Trophoblast cell (in vitro differentiated cells and primary cell): ENCODE results near the gene ARL2BP.

Experiments used
- DNase-seq, 2 donors: peaks; one replicate each; pipeline ENCODE4 v3.0.0-alpha.2; 2016
- H2AFZ ChIP-seq: 2 replicates; pipeline ENCODE4 v1.6.1; 2013; ENCODE audit warnings: low read length, moderate library complexity, mild to moderate bottlenecking; ENCODE audit not compliant: insufficient read depth, poor library complexity
- H2AK5ac ChIP-seq: 2 replicates; pipeline ENCODE4 v1.6.1; 2013; ENCODE audit warnings: mild to moderate bottlenecking, low read length
- H2BK120ac ChIP-seq: 2 replicates; pipeline ENCODE4 v1.6.1; 2013; ENCODE audit warnings: low read length, mild to moderate bottlenecking, moderate library complexity; ENCODE audit not compliant: insufficient read depth, poor library complexity
- H2BK12ac ChIP-seq: 2 replicates; pipeline ENCODE4 v1.6.1; 2013; ENCODE audit warnings: mild to moderate bottlenecking, low read length, moderate library complexity
- H2BK5ac ChIP-seq: 2 replicates; pipeline ENCODE4 v1.6.1; 2013; ENCODE audit warnings: low read length, low read depth, moderate library complexity, mild to moderate bottlenecking; ENCODE audit not compliant: poor library complexity
- H3K14ac ChIP-seq: 2 replicates; pipeline ENCODE4 v1.6.1; 2013; ENCODE audit warnings: mild to moderate bottlenecking, low read length
- H3K18ac ChIP-seq: 2 replicates; pipeline ENCODE4 v1.6.1; 2013; ENCODE audit warnings: mild to moderate bottlenecking, low read length
- H3K23ac ChIP-seq: 2 replicates; pipeline ENCODE4 v1.6.1; 2013; ENCODE audit warnings: low read length
- H3K27ac ChIP-seq: 2 replicates; pipeline ENCODE4 v1.5.1; 2013; ENCODE audit warnings: low read depth, mild to moderate bottlenecking, inconsistent platforms, low read length, moderate library complexity
- H3K27me3 ChIP-seq: 2 replicates; pipeline ENCODE4 v1.6.1; 2013; ENCODE audit warnings: inconsistent platforms, mild to moderate bottlenecking, low read length, moderate library complexity; ENCODE audit not compliant: insufficient read depth
- H3K36me3 ChIP-seq, 2 experiments: 1 replicate in 1 of 2; 2 replicates in 1 of 2; pipeline ENCODE4 v1.6.1; 2013; ENCODE audit warnings: low read length in 2 of 2, mild to moderate bottlenecking in 2 of 2, moderate library complexity in 1 of 2; ENCODE audit not compliant: insufficient read depth in 2 of 2, control insufficient read depth in 1 of 2
- H3K4ac ChIP-seq: 2 replicates; pipeline ENCODE4 v1.6.1; 2013; ENCODE audit warnings: low read depth, mild to moderate bottlenecking, low read length, moderate library complexity
- H3K4me1 ChIP-seq, 2 experiments: 1 replicate in 1 of 2; 2 replicates in 1 of 2; pipeline ENCODE4 v1.6.1; 2013; ENCODE audit warnings: low read length in 2 of 2, mild to moderate bottlenecking in 2 of 2, moderate library complexity in 1 of 2; ENCODE audit not compliant: insufficient read depth in 2 of 2, control insufficient read depth in 1 of 2
- H3K4me2 ChIP-seq: 2 replicates; pipeline ENCODE4 v1.6.1; 2013; ENCODE audit warnings: inconsistent platforms, mild to moderate bottlenecking, low read length, moderate library complexity
- H3K4me3 ChIP-seq: 2 replicates; pipeline ENCODE4 v1.5.1; 2013; ENCODE audit warnings: mild to moderate bottlenecking, low read depth, low read length, inconsistent platforms
- H3K79me1 ChIP-seq: one replicate; pipeline ENCODE4 v1.6.1; 2013; ENCODE audit warnings: low read length
- H3K79me2 ChIP-seq: 2 replicates; pipeline ENCODE4 v1.6.1; 2013; ENCODE audit warnings: low read length, mild to moderate bottlenecking; ENCODE audit not compliant: control insufficient read depth, insufficient read depth, poor library complexity
- H3K9ac ChIP-seq: 2 replicates; pipeline ENCODE4 v1.6.1; 2013; ENCODE audit warnings: mild to moderate bottlenecking, low read length
- H3K9me3 ChIP-seq: 2 replicates; pipeline ENCODE4 v1.6.1; 2013; ENCODE audit warnings: low read depth, mild to moderate bottlenecking, control low read depth, inconsistent platforms, low read length; ENCODE audit not compliant: insufficient read depth
- H4K12ac ChIP-seq: 2 replicates; pipeline ENCODE4 v1.6.1; 2013; ENCODE audit warnings: low read depth, mild to moderate bottlenecking, low read length, moderate library complexity
- H4K8ac ChIP-seq: 2 replicates; pipeline ENCODE4 v1.6.1; 2013; ENCODE audit warnings: low read depth, mild to moderate bottlenecking, low read length, moderate library complexity
- H4K91ac ChIP-seq: one replicate; pipeline ENCODE4 v1.6.1; 2013; ENCODE audit warnings: low read depth, mild to moderate bottlenecking, low read length, moderate library complexity
- WGBS: extraction: QIAGEN DNeasy Blood & Tissue Kit; methylation state at CpG from one replicate; pipeline ENCODE4 v1.1.7; 2013; ENCODE audit warnings: missing lambda C conversion rate; ENCODE audit not compliant: insufficient read length, insufficient coverage; ENCODE audit errors: extremely low coverage; 5-methylcytosine and 5-hydroxymethylcytosine counted together

Gene ARL2BP

DNA sequence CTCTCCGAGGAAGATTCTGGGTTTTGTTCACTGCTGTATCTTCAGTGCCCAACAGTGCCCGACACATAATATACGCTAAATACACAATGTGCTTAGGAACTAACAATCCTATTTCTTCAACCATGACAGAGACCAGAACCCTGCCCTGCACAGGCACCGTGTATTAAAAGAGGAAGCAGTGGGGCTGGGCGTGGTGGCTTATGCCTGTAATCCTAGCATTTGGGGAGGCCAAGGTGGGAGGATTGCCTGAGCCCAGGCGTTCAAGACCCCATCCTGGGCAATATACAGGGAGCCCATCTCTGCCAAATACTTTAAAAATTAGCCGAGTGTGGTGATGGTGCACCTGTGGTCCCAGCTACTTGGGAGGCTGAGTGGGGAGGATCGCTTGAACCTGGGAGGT, 19.3 kb downstream of the ARL2BP start:
- Histone ChIP-seq H2AK5ac (no peak overlapping the region), H2AFZ (no peak overlapping the region), H3K79me1 (peaks cover 4% of the 10 kb centered on the region), H3K27me3 (no peaks in the 10 kb centered on the region), H4K91ac (no peak overlapping the region), H3K23ac (no peak overlapping the region), H3K9me3 (no peaks in the 10 kb centered on the region), H3K9ac (no peak overlapping the region), H3K4me3 (no peak overlapping the region), H3K79me2 (no peaks in the 10 kb centered on the region), H3K4me2 (no peak overlapping the region), H2BK5ac (no peak overlapping the region), H3K36me3 (no peaks in the 10 kb centered on the region), H4K12ac (no peak overlapping the region), H3K18ac (no peak overlapping the region), H3K27ac (no peak overlapping the region), H2BK12ac (no peak overlapping the region), H2BK120ac (no peak overlapping the region), H3K4me1 (peaks cover 13 to 14% of the 10 kb centered on the region in 2 experiments), H3K4ac (no peak overlapping the region), H4K8ac (no peak overlapping the region), H3K14ac (no peak overlapping the region)
- no CpG with 5 or more reads among the region's 8 CpGs for WGBS
- no peak for DNase-seq

DNA sequence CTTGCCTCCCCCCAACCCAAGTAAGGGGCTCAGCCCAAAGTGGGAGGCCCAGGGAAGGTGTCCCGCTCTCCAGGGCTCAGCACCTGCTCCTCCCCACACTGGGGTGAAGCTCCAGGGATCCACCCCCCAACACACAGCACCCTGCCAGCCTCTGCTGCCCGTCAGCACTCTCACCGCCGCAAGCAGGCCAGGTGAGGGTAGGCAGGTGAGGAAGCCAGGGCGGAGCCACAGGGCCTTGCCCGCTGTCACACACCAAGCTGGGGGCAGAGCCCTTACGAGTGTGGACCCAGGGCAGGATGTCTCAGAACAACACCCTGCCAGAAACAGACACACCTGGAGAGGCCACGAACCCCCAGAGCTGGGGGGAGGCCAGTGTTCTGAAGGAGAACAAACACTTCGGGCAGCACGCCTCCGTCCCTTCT, 19.9 kb downstream of the ARL2BP start:
- WGBS = no CpG with 5 or more reads among the region's 11 CpGs

DNA sequence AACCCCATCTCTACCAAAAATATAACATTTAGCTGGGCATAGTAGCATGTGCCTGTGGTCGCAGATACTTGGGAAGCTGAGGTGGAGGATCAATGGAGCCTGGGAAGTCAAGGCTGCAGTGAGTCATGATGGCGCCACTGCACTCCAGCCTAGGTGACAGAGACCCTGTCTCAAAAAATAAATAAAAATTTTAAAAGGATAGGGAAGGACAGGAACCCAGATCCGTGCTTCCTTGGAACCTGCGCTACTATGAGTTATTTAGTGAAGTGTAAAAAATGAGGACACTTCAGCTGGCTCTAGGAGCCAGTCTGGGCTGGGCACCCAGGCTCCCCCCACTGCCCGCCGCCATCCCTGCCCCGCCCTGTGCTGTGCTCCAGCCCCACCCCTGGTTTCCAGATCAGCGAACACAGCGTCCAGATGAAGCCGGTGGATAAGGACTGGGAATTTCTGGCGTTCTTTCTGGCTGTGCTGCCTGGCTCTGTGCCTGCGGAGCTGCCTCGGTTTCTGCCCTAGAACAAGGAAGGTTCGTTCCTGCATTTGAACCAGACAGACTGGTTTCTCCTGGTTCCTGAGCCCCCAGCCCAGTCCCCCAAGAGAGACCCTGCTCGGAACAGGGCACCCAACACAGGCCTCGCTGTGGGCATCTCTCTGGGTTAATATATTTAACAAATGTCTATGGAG, 20.9 kb downstream of the ARL2BP start:
- H3K36me3 ChIP-seq = no peaks in the 10 kb centered on the region
- no peak overlapping the region for H3K4ac ChIP-seq
- H4K91ac ChIP-seq = no peak overlapping the region
- H3K4me1 ChIP-seq = peaks cover 5% of the 10 kb centered on the region in 2 experiments
- no peak overlapping the region for H2AFZ ChIP-seq
- no peak overlapping the region for H4K8ac ChIP-seq
- no peak overlapping the region for H4K12ac ChIP-seq
- no peak overlapping the region for H2AK5ac ChIP-seq
- H3K9ac ChIP-seq = no peak overlapping the region
- no peaks in the 10 kb centered on the region for H3K79me2 ChIP-seq
- no peaks in the 10 kb centered on the region for H3K27me3 ChIP-seq
- no CpG with 5 or more reads among the region's 16 CpGs for whole genome bisulfite sequencing
- H2BK12ac ChIP-seq = no peak overlapping the region
- no peak overlapping the region for H2BK120ac ChIP-seq
- H3K23ac ChIP-seq = no peak overlapping the region
- H3K9me3 ChIP-seq = no peaks in the 10 kb centered on the region
- H3K27ac ChIP-seq = no peak overlapping the region
- H3K79me1 ChIP-seq = no peaks in the 10 kb centered on the region
- H3K4me2 ChIP-seq = no peak overlapping the region
- peak; percentile 17 to 68 for DNase-seq
- no peak overlapping the region for H3K18ac ChIP-seq
- no peak overlapping the region for H3K4me3 ChIP-seq
- H3K14ac ChIP-seq = no peak overlapping the region
- H2BK5ac ChIP-seq = no peak overlapping the region

More for the DNA sequence above, 19.9 kb downstream of the ARL2BP start:
- Histone ChIP-seq H3K18ac (no peak overlapping the region), H3K14ac (no peak overlapping the region), H4K12ac (no peak overlapping the region), H3K23ac (no peak overlapping the region), H3K79me1 (peaks cover 3% of the 10 kb centered on the region), H4K91ac (no peak overlapping the region), H3K9ac (no peak overlapping the region), H4K8ac (no peak overlapping the region), H3K4ac (no peak overlapping the region), H2AFZ (no peak overlapping the region), H3K4me1 (peaks cover 12 to 13% of the 10 kb centered on the region in 2 experiments), H3K27me3 (no peaks in the 10 kb centered on the region), H2BK120ac (no peak overlapping the region), H2AK5ac (peak overlapping the region; percentile 74), H3K4me2 (no peak overlapping the region), H3K9me3 (no peaks in the 10 kb centered on the region), H3K27ac (no peak overlapping the region), H3K4me3 (no peak overlapping the region), H3K79me2 (no peaks in the 10 kb centered on the region), H2BK12ac (no peak overlapping the region), H3K36me3 (no peaks in the 10 kb centered on the region), H2BK5ac (no peak overlapping the region)
- no peak for DNase-seq

DNA sequence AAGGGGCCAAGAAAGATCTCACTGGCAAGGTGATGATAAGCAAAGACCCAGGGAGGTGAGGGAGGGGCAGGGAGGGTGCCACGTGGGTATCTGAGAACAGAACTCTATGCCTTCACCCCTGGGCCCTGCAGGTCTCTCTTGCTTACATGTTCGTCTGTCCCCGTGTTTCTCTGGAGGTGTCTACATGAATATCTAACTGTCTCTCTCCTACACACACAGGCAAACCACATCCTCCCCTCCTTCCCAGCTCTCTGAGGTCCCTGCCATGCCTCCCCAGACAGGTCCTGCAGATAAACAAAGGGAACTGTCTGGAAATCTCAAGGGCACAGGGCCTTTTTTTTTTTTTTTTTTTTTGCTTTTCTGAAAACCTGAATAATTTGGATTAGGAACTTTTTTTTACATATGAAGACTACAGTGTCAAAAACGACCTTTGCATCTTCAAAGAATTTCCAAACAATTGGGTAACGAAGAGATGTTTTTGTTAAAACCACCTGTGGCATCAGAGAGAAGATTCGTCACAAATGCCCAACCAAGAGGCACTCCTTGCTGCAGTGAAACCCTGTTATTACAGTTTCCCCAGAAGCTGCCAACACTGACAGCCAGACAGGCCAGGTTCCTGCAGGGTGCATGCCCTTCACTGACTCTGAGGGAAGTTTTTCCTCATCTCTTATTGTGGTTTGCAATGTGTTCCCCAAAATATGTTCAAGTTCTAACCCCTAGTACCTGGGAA, 21.6 kb downstream of the ARL2BP start:
- Histone ChIP-seq H3K4me2 (no peak overlapping the region), H2AK5ac (no peak overlapping the region), H4K8ac (no peak overlapping the region), H3K18ac (no peak overlapping the region), H2BK120ac (no peak overlapping the region), H3K9me3 (no peaks in the 10 kb centered on the region), H3K27me3 (no peaks in the 10 kb centered on the region), H3K4me3 (no peak overlapping the region), H3K79me2 (no peaks in the 10 kb centered on the region), H4K91ac (no peak overlapping the region), H2BK12ac (no peak overlapping the region), H2BK5ac (no peak overlapping the region), H3K36me3 (no peaks in the 10 kb centered on the region), H4K12ac (no peak overlapping the region), H3K4me1 (peaks cover 5% of the 10 kb centered on the region in 2 experiments), H3K14ac (no peak overlapping the region), H3K79me1 (no peaks in the 10 kb centered on the region), H3K27ac (no peak overlapping the region), H3K4ac (no peak overlapping the region), H3K9ac (no peak overlapping the region), H3K23ac (no peak overlapping the region), H2AFZ (no peak overlapping the region)
- DNase-seq = no peak
- no CpG with 5 or more reads among the region's 6 CpGs for WGBS
